ENCODE data around the gene ARFIP2.

Gene ARFIP2

DNA sequence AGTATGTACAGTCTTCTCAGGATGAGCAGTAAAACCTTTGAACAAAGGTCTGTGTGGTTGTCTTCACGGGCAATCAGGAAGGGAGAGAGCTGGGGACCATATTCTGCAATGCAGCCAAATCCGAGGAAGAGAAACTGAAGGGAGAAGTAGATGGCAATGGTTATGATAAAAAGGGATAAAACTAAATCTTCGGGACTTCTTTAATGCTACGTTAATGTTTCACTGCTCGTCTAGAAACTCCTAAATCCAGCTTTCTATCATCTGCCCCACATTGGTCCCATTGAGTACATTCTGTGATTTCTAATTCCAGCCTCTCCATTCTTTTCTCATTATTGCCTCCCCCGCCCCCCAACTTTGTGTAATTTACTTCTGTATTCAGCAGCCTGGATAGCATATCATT is 1.9 kb upstream of the ARFIP2 start:
- no peak for DNase-seq (ENCODE audit: low read depth)
- TF ChIP-seq, protein P1, sequence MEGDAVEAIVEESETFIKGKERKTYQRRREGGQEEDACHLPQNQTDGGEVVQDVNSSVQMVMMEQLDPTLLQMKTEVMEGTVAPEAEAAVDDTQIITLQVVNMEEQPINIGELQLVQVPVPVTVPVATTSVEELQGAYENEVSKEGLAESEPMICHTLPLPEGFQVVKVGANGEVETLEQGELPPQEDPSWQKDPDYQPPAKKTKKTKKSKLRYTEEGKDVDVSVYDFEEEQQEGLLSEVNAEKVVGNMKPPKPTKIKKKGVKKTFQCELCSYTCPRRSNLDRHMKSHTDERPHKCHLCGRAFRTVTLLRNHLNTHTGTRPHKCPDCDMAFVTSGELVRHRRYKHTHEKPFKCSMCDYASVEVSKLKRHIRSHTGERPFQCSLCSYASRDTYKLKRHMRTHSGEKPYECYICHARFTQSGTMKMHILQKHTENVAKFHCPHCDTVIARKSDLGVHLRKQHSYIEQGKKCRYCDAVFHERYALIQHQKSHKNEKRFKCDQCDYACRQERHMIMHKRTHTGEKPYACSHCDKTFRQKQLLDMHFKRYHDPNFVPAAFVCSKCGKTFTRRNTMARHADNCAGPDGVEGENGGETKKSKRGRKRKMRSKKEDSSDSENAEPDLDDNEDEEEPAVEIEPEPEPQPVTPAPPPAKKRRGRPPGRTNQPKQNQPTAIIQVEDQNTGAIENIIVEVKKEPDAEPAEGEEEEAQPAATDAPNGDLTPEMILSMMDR (IDR thresholded peaks at IDR 0.05; ENCODE audit: low read length, missing control alignments), result no peak
- no peak overlapping the region for H3K4me3 ChIP-seq (replicated peaks; ENCODE audit: low read depth, low read length)

DNA sequence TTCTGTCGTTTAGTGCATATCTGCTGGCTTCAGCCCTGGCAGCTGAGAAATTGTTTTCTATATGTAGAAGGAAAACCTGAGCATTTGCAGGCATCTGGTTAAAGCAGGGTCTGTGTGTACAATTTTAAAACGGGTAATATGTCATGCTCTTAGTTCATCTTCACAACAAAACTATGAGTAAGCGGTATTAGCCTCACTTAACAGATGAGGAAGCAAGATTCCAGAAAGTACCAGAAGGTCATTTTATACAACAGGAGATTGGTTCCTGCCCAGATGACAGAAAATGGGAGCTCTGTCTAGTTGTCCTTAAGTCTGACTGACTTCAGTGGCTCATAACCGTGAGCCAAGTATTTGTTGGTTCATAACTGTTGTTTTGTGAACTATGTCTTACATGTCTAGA is 1.3 kb upstream of the ARFIP2 start:
- H3K4me3 ChIP-seq (replicated peaks; ENCODE audit: low read depth, low read length), result peak overlapping the region; percentile 81
- TF ChIP-seq, protein P1 (IDR thresholded peaks at IDR 0.05; ENCODE audit: low read length, missing control alignments), result no peak
- DNase-seq (ENCODE audit: low read depth), result no peak

DNA sequence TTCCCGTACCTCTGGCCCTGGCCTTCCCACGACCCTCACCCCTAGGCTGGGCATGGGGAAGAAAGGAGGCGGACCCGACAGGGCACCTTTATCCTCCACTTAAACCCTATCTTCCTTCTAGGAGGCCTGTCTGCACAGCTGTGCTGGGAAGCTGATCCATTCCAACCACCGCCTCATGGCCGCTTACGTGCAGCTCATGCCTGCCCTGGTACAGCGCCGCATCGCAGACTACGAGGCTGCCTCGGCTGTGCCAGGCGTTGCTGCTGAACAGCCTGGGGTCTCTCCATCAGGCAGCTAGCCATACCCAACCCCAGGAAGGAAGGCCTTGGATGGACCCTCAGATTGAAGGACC is 769 bp upstream of the ARFIP2 start:
- H3K4me3 ChIP-seq (replicated peaks; ENCODE audit: low read depth, low read length), result peak overlapping the region; percentile 81
- TF ChIP-seq, protein P1 (IDR thresholded peaks at IDR 0.05; ENCODE audit: low read length, missing control alignments), result no peak
- peak; percentile 12 for DNase-seq (ENCODE audit: low read depth)

DNA sequence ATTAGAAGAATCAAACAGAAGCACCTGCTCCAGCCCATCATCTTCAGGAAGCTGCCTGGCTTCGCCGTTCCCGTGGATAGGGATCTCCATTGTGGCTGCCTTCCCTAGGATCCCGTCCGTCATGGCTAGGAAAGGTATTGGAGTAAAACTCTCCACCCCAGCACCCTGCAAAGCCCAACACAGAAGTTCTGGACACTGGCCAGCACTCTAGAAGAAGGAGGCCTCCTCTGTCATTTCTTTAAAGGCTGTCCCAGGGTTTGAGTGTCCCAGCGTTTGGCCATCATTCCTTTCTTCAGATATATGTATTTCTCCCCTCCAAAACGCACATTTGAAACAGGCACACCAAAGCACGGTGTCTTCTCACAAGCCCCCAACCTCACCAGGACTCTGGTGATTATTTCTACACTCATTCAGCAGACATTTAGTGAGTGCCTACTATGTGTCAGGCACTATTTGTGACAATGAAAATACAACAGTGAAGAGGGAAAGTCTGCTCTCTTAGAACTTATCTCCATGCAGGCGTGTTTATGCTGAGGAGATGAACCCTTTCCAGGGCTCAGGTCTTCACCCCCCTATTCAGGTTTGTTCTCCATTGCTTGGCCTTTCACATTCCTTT is 724 bp downstream of the ARFIP2 start:
- peak overlapping the region; percentile 81 for H3K4me3 ChIP-seq (replicated peaks; ENCODE audit: low read depth, low read length)
- TF ChIP-seq, protein P1 (IDR thresholded peaks at IDR 0.05; ENCODE audit: low read length, missing control alignments), result no peak
- no peak for DNase-seq (ENCODE audit: low read depth)

DNA sequence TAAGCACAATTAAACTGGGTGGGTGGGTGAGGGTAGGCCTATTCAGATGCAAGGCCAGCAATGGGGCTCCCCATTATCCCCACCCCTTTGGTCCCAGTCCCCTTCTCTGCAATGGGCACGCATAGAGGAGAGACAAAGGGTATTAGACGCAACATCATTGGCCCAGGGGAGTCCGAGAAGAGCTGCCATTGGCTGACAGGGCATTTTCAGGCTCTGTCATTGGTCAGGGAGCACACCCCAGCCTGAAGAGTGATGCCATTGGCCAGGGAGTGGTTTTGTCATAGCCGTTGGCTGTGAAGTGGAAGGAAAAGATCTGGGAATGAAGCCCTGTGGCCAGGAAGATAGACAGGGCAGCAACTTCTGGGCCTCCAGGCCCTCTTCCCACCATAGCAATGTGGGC is 4.6 kb downstream of the ARFIP2 start:
- TF ChIP-seq, protein P1 (IDR thresholded peaks at IDR 0.05; ENCODE audit: low read length, missing control alignments), result no peak
- DNase-seq (ENCODE audit: low read depth), result no peak
- no peak overlapping the region for H3K4me3 ChIP-seq (replicated peaks; ENCODE audit: low read depth, low read length)

DNA sequence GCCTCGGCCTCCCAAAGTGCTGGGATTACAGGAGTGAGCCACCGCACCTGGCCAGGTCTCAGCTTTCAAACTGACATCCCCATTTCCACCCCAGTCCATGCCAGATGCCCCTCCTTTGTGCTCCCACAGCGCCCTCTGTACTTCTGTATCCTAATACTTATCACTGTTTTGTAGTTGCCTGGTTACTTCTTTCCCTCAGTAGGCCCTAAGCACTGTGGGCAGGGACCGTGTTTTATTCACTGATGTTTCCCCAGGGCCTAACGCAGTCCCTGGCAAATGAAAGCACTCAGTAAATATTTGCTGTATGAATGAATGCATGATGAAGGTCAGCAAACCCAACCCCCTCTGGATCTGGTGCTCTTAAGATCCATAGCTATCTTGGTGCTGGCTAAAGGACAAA is 5.2 kb downstream of the ARFIP2 start:
- DNase-seq (ENCODE audit: low read depth), result no peak
- no peak overlapping the region for H3K4me3 ChIP-seq (replicated peaks; ENCODE audit: low read depth, low read length)
- TF ChIP-seq, protein P1 (IDR thresholded peaks at IDR 0.05; ENCODE audit: low read length, missing control alignments), result no peak

DNA sequence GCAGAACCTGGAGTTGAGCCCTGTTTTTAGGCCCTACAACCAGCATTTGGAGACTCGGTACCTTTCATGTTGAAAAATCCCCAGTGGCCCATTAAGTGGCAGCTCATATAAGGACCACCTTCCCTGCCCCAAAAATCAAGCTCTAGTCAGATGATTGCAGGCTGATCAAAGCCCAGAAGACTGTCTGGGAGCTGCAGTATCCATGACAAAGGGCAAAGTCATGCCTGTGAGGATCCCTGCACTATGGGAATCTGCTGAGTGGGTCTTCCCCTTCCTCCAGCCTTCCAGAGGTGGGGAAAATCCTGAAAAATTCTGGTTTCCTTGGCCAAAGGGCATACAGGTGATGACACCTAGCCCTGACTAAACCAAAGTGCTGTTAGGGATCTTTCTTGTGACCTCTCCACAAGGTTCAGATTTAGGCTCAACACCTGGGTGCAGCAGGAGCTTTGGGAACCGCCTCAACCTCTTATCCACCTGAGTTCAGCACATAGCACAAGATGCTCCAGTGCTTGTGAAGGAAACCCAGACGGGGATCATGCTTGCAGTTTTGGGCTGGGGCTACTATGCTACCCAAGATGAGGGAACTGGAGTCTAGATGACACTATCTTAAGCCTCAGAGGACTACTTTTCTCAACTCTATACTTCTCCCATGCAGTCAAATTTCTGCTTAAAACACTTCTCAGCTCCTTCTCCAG is 6.2 kb downstream of the ARFIP2 start:
- H3K4me3 ChIP-seq (replicated peaks; ENCODE audit: low read depth, low read length), result no peak overlapping the region
- DNase-seq (ENCODE audit: low read depth), result no peak
- TF ChIP-seq, protein P1 (IDR thresholded peaks at IDR 0.05; ENCODE audit: low read length, missing control alignments), result no peak
